A549 (cell line): ENCODE data around the gene FGG. TPM values are rescaled to one million over a fixed set of nuclear protein-coding genes. Genes with fewer than 3 reads are reported as not detected.

Experiments used
- ATAC-seq, 2 experiments: fragments of 200-7000 bp in 1 of 2; fragments of >200 bp in 1 of 2; cut with Nextera tagmentation in 1 of 2; cut with Tn5 transposase in 1 of 2; 3 replicates each; pipeline versions ENCODE4 v1.8.0 to v1.9.1; 2018 to 2020; ENCODE audit warnings: mild to moderate bottlenecking in 1 of 2, moderate library complexity in 1 of 2
- CTCF ChIA-PET: fragments of 300-600 bp; sonication (Branson Sonifier 250); formaldehyde crosslinking; extraction: SDS; loops from one replicate; lab custom pipeline; 2021; ENCODE audit warnings: antibody characterized with exemption, inconsistent platforms; lab: Yijun Ruan, JAX
- POLR2A ChIA-PET: fragments of 350-600 bp; formaldehyde crosslinking; extraction: SDS; loops from one replicate; lab custom pipeline; 2021; ENCODE audit warnings: antibody characterized with exemption, inconsistent platforms; lab: Yijun Ruan, JAX
- DNase-seq, 2 experiments: peaks; one replicate each; pipeline versions ENCODE4 v3.0.0 to v3.0.0-alpha.2; 2011 to 2016; ENCODE audit warnings: low read depth in 1 of 2, low spot score in 1 of 2
- FAIRE-seq: peaks from 2 replicates; lab custom pipeline; 2011; peaks lifted over from hg19 to GRCh38; lab: Jason Lieb, UNC
- H3K27ac ChIP-seq, 2 experiments: fragments of >200 bp; sonication (Bioruptor Twin); formaldehyde crosslinking; 3 replicates each; pipeline ENCODE4 v1.5.1; 2016 to 2017
- H3K4me1 ChIP-seq: fragments of >200 bp; sonication (Bioruptor Twin); formaldehyde crosslinking; 3 replicates; pipeline ENCODE4 v1.6.1; 2016
- H3K4me2 ChIP-seq: fragments of >200 bp; sonication (Bioruptor Twin); formaldehyde crosslinking; 3 replicates; pipeline ENCODE4 v1.6.1; 2016
- H3K4me3 ChIP-seq: fragments of >200 bp; sonication (Bioruptor Twin); formaldehyde crosslinking; 3 replicates; pipeline ENCODE4 v1.5.1; 2016
- H3K9me3 ChIP-seq: fragments of >200 bp; sonication (Bioruptor Twin); formaldehyde crosslinking; 3 replicates; pipeline ENCODE4 v1.6.1; 2016
- BCL3 ChIP-seq: fragments of >200 bp; sonication (Bioruptor Twin); formaldehyde crosslinking; IDR thresholded peaks from 3 replicates; pipeline ENCODE4 v1.6.1; 2016
- CBX2 ChIP-seq: fragments of 200-600 bp; sonication (generic); IDR thresholded peaks from 2 replicates; pipeline ENCODE4 v1.6.1; 2016; ENCODE audit warnings: low read depth, mild to moderate bottlenecking, borderline replicate concordance
- EHF ChIP-seq: fragments of 250-450 bp; sonication (Bioruptor Pico); IDR thresholded peaks from 2 replicates; pipeline ENCODE4 v1.5.0; 2020; ENCODE audit warnings: mild to moderate bottlenecking
- ELK1 ChIP-seq: fragments of 150-350 bp; IDR thresholded peaks from 2 replicates; pipeline ENCODE4 v1.6.1; 2014; ENCODE audit warnings: low read depth, mild to moderate bottlenecking, low read length
- FOXS1 ChIP-seq: fragments of 250-450 bp; sonication (Bioruptor Pico); IDR thresholded peaks from 2 replicates; pipeline ENCODE4 v1.5.0; 2020; ENCODE audit warnings: mild to moderate bottlenecking, moderate library complexity
- HDAC2 ChIP-seq: fragments of 200-600 bp; sonication (generic); IDR thresholded peaks from 2 replicates; pipeline ENCODE4 v1.6.1; 2016
- HOXB13 ChIP-seq: fragments of 250-450 bp; sonication (Bioruptor Pico); IDR thresholded peaks from 2 replicates; pipeline ENCODE4 v1.5.0; 2020; ENCODE audit warnings: low read depth, mild to moderate bottlenecking, moderate library complexity
- MAFK ChIP-seq: fragments of 450-650 bp; IDR thresholded peaks from 2 replicates; pipeline ENCODE4 v1.6.1; 2014; ENCODE audit not compliant: partially characterized antibody
- NPAS2 ChIP-seq: fragments of 250-450 bp; sonication (Bioruptor Pico); IDR thresholded peaks from 2 replicates; pipeline ENCODE4 v1.8.0; 2022; ENCODE audit warnings: mild to moderate bottlenecking, moderate library complexity, borderline replicate concordance
- NR3C1 ChIP-seq: fragments of >200 bp; sonication (Bioruptor Twin); formaldehyde crosslinking; IDR thresholded peaks from 3 replicates; pipeline ENCODE4 v1.6.1; 2017
- PBX3 ChIP-seq: IDR thresholded peaks from 2 replicates; pipeline ENCODE4 v1.6.1; 2012
- POLR2AphosphoS2 ChIP-seq: conservative IDR thresholded peaks from 2 replicates; pipeline ENCODE4 v1.6.1; 2012; ENCODE audit warnings: low read length, improper control_type of control experiment, inconsistent platforms
- RAD21 ChIP-seq, 2 experiments: fragments of >200 bp in 1 of 2; sonication (Bioruptor Twin) in 1 of 2; formaldehyde crosslinking in 1 of 2; IDR thresholded peaks in 1 of 2; conservative IDR thresholded peaks in 1 of 2; 2 replicates in 1 of 2; 3 replicates in 1 of 2; pipeline ENCODE4 v1.6.1; 2012 to 2018; ENCODE audit warnings: inconsistent platforms in 1 of 2
- REST ChIP-seq: fragments of 200-600 bp; sonication (generic); IDR thresholded peaks from 2 replicates; pipeline ENCODE4 v1.6.1; 2016; ENCODE audit warnings: antibody characterized with exemption, mild to moderate bottlenecking, moderate library complexity
- SREBF2 ChIP-seq: fragments of 450-650 bp; IDR thresholded peaks from 2 replicates; pipeline ENCODE4 v1.6.1; 2014; ENCODE audit warnings: mild to moderate bottlenecking, moderate library complexity
- TFCP2L1 ChIP-seq: fragments of 250-450 bp; sonication (Bioruptor Pico); IDR thresholded peaks from 2 replicates; pipeline ENCODE4 v1.5.0; 2021; ENCODE audit warnings: mild to moderate bottlenecking
- TP53 ChIP-seq: fragments of 250-450 bp; sonication (Bioruptor Pico); IDR thresholded peaks from 2 replicates; pipeline ENCODE4 v1.5.0; 2021; ENCODE audit warnings: mild to moderate bottlenecking, moderate library complexity
- USF2 ChIP-seq: fragments of 450-650 bp; IDR thresholded peaks from 2 replicates; pipeline ENCODE4 v1.6.1; 2014; ENCODE audit warnings: antibody characterized with exemption
- ZC3H11A ChIP-seq: fragments of 450-650 bp; IDR thresholded peaks from 2 replicates; pipeline ENCODE4 v1.6.1; 2014; ENCODE audit warnings: antibody characterized with exemption, mild to moderate bottlenecking
- ZSCAN20 ChIP-seq: fragments of 250-450 bp; sonication (Bioruptor Pico); IDR thresholded peaks from 2 replicates; pipeline ENCODE4 v1.8.0; 2022; ENCODE audit warnings: mild to moderate bottlenecking, moderate library complexity
- WGBS: methylation state at CpG from one replicate; pipeline ENCODE4 v1.1.6; 2017; ENCODE audit errors: missing lambda C conversion rate; 5-methylcytosine and 5-hydroxymethylcytosine counted together
- polyA plus RNA-seq, 4 experiments: library from polyadenylated mRNA; depleted of rRNA in 3 of 4; stranded (reverse); fragments of >200 nt; fragmentation: RNase III in 1 of 4; extraction: RNeasy Plus Mini Kit Qiagen cat#74134 plus additional on column Dnase treatment in 1 of 4; gene quantifications; 2 replicates in 3 of 4; 3 replicates in 1 of 4; pipeline ENCODE4 v1.2.3, GENCODE V29; 2011 to 2017

The FGG gene
- polyA plus RNA-seq, 2 of the 4 experiments (the other 2 are of a cell fraction), result 4.8 to 132 TPM

GRCh38 chr4:154606728-154607723 is 5.4 kb downstream of the FGG start:
- ChIA-PET POLR2A (no interaction called here), CTCF (interaction anchor here (1.3 to 3.0 kb wide), 3 partner anchors 12 to 48 kb away, joined by 3 to 11 read pairs (median 4); no protein-coding TSS in a partner anchor)
- ATAC-seq, result no peak
- H3K27ac ChIP-seq, result no peak overlapping the region
- DNase-seq, result no peak
- FAIRE-seq, result no peak
- H3K9me3 ChIP-seq, result no peaks in the 10 kb centered on the region
- no peak overlapping the region for H3K4me3 ChIP-seq
- 94% methylated on average over 6 of the region's 6 CpGs for WGBS
- peaks cover 4% of the 10 kb centered on the region for H3K4me1 ChIP-seq
- TF ChIP-seq ZSCAN20 (CRISPR knock-in tag) (no peak), CBX2 (no peak), FOXS1 (CRISPR knock-in tag) (no peak), HOXB13 (no peak), NPAS2 (CRISPR knock-in tag) (no peak), ZC3H11A (no peak), SREBF2 (no peak), POLR2AphosphoS2 (no peak), EHF (CRISPR knock-in tag) (no peak), BCL3 (no peak), USF2 (no peak), RAD21 (conservative IDR thresholded peaks at IDR 0.05 in 1 of 2, IDR thresholded peaks at IDR 0.05 in 1 of 2) (no peak), TFCP2L1 (CRISPR knock-in tag) (no peak), PBX3 (no peak), HDAC2 (no peak), TP53 (no peak)
- TF ChIP-seq, all 56 proteins: peak for 0
- no peak overlapping the region for H3K4me2 ChIP-seq

- WGBS, result 83% methylated on average over 4 of the region's 4 CpGs
- no peak for DNase-seq
- H3K9me3 ChIP-seq, result no peaks in the 10 kb centered on the region
- H3K4me2 ChIP-seq, result no peak overlapping the region
- ChIA-PET POLR2A (no interaction called here), CTCF (interaction anchor here (0.7 kb wide), 1 partner anchor 17 kb away, joined by 3 read pairs; no protein-coding TSS in a partner anchor)
- no peak for ATAC-seq
- H3K27ac ChIP-seq, result no peak overlapping the region
- TF ChIP-seq RAD21 (conservative IDR thresholded peaks at IDR 0.05 in 1 of 2, IDR thresholded peaks at IDR 0.05 in 1 of 2) (no peak), NR3C1 (no peak), HOXB13 (no peak), TFCP2L1 (CRISPR knock-in tag) (no peak), HDAC2 (no peak), REST (no peak), MAFK (no peak), ZSCAN20 (CRISPR knock-in tag) (no peak), ELK1 (no peak), FOXS1 (CRISPR knock-in tag) (no peak)
- no peak for FAIRE-seq
- H3K4me1 ChIP-seq, result no peaks in the 10 kb centered on the region
- no peak overlapping the region for H3K4me3 ChIP-seq
Measured at GRCh38 chr4:154604696-154605200, 7.7 kb downstream of the FGG start.
